HFFc6 (cell line): ENCODE data around the gene LFNG. TPM values are rescaled to one million over a fixed set of nuclear protein-coding genes. Genes with fewer than 3 reads are reported as not detected.

Source experiments
- DNase-seq: peaks from one replicate; pipeline ENCODE4 v3.0.0-alpha.2; 2018
- H3K27ac Mint-ChIP-seq: 2 replicates; pipeline ENCODE4 v1.8.0; 2020; ENCODE audit warnings: mild to moderate bottlenecking, mixed read lengths
- H3K27me3 Mint-ChIP-seq: 2 replicates; pipeline ENCODE4 v1.8.0; 2021; ENCODE audit warnings: mild to moderate bottlenecking, moderate library complexity, mixed read lengths; ENCODE audit not compliant: insufficient read depth
- H3K36me3 Mint-ChIP-seq: 2 replicates; pipeline ENCODE4 v1.8.0; 2021; ENCODE audit warnings: low read depth, mixed read lengths
- H3K4me1 Mint-ChIP-seq: 2 replicates; pipeline ENCODE4 v1.8.0; 2020; ENCODE audit warnings: low read depth, mixed read lengths
- H3K4me3 Mint-ChIP-seq: 2 replicates; pipeline ENCODE4 v1.8.0; 2020; ENCODE audit warnings: mild to moderate bottlenecking, moderate library complexity, mixed read lengths
- H3K9me3 Mint-ChIP-seq: 2 replicates; pipeline ENCODE4 v1.8.0; 2020; ENCODE audit warnings: mild to moderate bottlenecking, mixed read lengths
- CTCF ChIP-seq: fragments of 200-600 bp; sonication (generic); IDR thresholded peaks from 2 replicates; pipeline ENCODE4 v1.5.0; 2021; ENCODE audit warnings: antibody characterized with exemption, mild to moderate bottlenecking
- total RNA-seq, 6 experiments: library from RNA; stranded (reverse); fragmentation: NEBNext Ultra II Directional; extraction: Animal tissue kit (Norgen Biotek cat#: 25700); gene quantifications; 2 replicates in 1 of 6; 3 replicates in 5 of 6; pipeline ENCODE4 v1.2.3, GENCODE V29; 2021

LFNG gene
- total RNA-seq, 6 experiments from 2014 or later: 8.6 to 11.7 (median 9.6) TPM

DNA sequence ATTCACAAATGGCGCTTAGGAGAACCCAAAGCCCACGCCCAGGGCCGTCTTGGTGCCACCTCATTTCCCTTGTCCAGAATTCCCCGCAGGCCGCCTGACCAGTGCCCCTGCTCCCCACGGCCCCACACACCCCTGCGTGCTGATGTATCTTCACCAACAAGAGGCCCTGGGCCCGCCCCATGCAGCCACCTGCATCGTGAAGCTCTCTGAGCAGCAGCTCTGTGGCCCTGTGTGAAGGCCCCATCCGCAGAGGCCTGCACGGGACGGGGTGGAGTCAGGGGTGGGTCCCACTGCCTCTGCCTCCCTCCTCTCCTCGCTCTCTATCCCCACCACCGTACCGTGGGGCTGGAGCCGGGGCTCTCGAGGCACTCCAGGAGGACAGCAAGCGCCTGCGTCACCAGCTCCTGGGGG lies 21.1 kb downstream of the LFNG start:
- Mint-ChIP-seq H3K4me3 (no peak overlapping the region), H3K27me3 (peaks cover 3% of the 10 kb centered on the region; the same call in 1 of the 2 replicates), H3K9me3 (no peaks in the 10 kb centered on the region), H3K27ac (no peak overlapping the region), H3K36me3 (peaks cover 4% of the 10 kb centered on the region; the same call in 1 of the 2 replicates), H3K4me1 (no peaks in the 10 kb centered on the region)
- no peak for TF ChIP-seq CTCF
- DNase-seq: no peak

GRCh38 chr7:2541291-2542010 lies 21.9 kb downstream of the LFNG start:
- H3K27me3 Mint-ChIP-seq: peaks cover 3% of the 10 kb centered on the region; the same call in 1 of the 2 replicates
- no peak overlapping the region for H3K4me3 Mint-ChIP-seq
- TF ChIP-seq CTCF: no peak
- H3K27ac Mint-ChIP-seq: no peak overlapping the region
- H3K9me3 Mint-ChIP-seq: no peaks in the 10 kb centered on the region
- DNase-seq: no peak
- H3K36me3 Mint-ChIP-seq: peaks cover 4% of the 10 kb centered on the region; the same call in 1 of the 2 replicates
- no peaks in the 10 kb centered on the region for H3K4me1 Mint-ChIP-seq

- H3K9me3 Mint-ChIP-seq: no peaks in the 10 kb centered on the region
- H3K4me1 Mint-ChIP-seq: no peaks in the 10 kb centered on the region
- H3K27me3 Mint-ChIP-seq: peaks cover 3% of the 10 kb centered on the region; the same call in 1 of the 2 replicates
- H3K4me3 Mint-ChIP-seq: no peak overlapping the region
- H3K27ac Mint-ChIP-seq: no peak overlapping the region
- H3K36me3 Mint-ChIP-seq: peaks cover 4% of the 10 kb centered on the region; the same call in 1 of the 2 replicates
- TF ChIP-seq CTCF: no peak
- DNase-seq: no peak
Measured at GRCh38 chr7:2542011-2542915, 22.7 kb downstream of the LFNG start.

DNA sequence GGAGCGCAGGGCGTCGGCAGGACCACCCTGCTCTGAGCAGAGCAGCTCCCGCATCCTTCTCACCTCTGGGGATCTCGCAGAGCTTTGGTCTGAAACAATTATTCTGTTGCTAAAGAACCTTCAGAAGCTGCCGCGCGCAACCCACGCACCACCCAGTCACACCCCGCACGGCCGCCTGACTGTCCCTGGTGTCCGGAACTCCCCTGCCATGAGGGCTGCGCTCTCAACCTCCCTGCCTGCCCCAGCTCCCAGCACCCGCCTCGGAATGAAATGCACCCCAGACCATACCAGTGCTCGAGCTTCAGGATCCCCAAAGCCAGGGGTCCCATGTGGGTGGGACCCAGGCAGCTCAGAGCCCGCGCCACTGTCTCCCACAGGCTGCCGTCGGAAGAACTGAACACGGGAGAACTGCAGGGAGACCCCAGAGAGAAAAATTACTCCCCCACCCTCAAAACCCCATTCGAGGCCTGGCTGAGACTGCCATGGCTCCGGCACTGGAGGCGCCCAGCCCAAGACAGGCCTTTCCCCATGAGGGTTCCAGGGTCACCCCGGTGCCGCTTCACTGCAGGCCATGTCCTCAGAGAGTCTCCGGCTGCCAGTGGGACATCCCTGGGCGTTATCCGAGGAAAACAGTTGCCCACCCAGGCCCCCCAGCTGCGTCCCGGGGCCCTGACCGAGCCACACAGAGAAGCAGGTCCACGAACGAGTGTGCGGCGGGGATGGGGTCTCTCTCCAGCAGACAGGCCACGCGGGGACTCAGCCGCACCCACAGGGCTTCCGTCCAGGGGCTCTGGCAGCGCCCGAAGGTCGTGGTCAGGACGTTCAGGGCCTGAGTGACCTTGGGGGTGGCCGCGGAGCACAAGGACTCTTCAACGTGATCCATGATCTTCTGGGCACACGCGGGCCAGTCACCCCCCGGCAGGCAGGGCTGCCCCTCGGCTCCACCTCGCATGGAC lies 23.6 kb downstream of the LFNG start:
- peaks cover 7% of the 10 kb centered on the region; the same call in 1 of the 2 replicates for H3K36me3 Mint-ChIP-seq
- H3K4me3 Mint-ChIP-seq: no peak overlapping the region
- H3K9me3 Mint-ChIP-seq: no peaks in the 10 kb centered on the region
- H3K27ac Mint-ChIP-seq: no peak overlapping the region
- no peak for DNase-seq
- peaks cover 3% of the 10 kb centered on the region; the same call in 1 of the 2 replicates for H3K27me3 Mint-ChIP-seq
- H3K4me1 Mint-ChIP-seq: no peaks in the 10 kb centered on the region
- no peak for TF ChIP-seq CTCF
